ENCODE results near the gene OR2M2.

DNA sequence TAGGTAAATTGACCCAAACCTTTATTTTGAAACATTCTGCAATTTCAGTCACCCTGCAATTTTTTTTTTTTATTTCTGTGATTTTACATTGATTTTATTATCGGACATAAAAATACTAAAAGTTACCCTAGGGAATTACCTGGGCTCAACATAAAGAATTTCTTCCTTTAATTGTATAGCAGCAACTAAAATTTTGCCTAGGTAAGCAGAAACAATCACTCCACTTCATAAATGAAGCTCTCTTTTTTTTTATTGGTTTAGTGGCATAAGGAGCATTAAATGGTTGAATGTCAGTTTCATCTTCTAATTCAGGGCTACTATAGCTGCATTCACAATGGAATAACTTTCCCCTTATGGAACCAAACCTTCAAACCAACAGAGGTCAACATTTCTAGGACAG, 41.3 kb downstream of the OR2M2 start:
- TF ChIP-seq GATA2 (IDR thresholded peaks at IDR 0.05; ENCODE audit: low read depth, low read length), result no peak
- no peak for TF ChIP-seq GATA3 (IDR thresholded peaks at IDR 0.05; ENCODE audit: low read depth, low read length)
